NT2/D1 (cell line): ENCODE measurements around the gene TFG.

Experiments used
- DNase-seq: peaks from one replicate; pipeline ENCODE4 v3.0.0-alpha.2; 2011; ENCODE audit warnings: low read depth, low spot score
- H3K27me3 ChIP-seq: 2 replicates; pipeline ENCODE4 v1.6.0; 2011; ENCODE audit warnings: mild to moderate bottlenecking; ENCODE audit not compliant: insufficient read length, insufficient read depth
- H3K36me3 ChIP-seq: 2 replicates; pipeline ENCODE4 v1.6.1; 2011; ENCODE audit warnings: mild to moderate bottlenecking, low read length, mixed read lengths; ENCODE audit not compliant: insufficient read depth, insufficient read length
- H3K4me1 ChIP-seq: 2 replicates; pipeline ENCODE4 v1.5.1; 2011; ENCODE audit not compliant: insufficient read depth, insufficient read length
- H3K4me3 ChIP-seq: 2 replicates; pipeline ENCODE4 v1.5.1; 2011; ENCODE audit warnings: low read depth; ENCODE audit not compliant: insufficient read length
- H3K9ac ChIP-seq: 2 replicates; pipeline ENCODE4 v1.6.0; 2011; ENCODE audit warnings: low read depth; ENCODE audit not compliant: insufficient read length
- H3K9me3 ChIP-seq: 2 replicates; pipeline ENCODE4 v1.5.1; 2011; ENCODE audit warnings: mild to moderate bottlenecking, low read length; ENCODE audit not compliant: insufficient read depth
- SUZ12 ChIP-seq: IDR thresholded peaks from 2 replicates; pipeline ENCODE4 v1.6.1; 2011; ENCODE audit not compliant: insufficient read length, insufficient read depth; ENCODE audit errors: extremely low read depth
- YY1 ChIP-seq: IDR thresholded peaks from 2 replicates; pipeline ENCODE4 v1.6.1; 2011; ENCODE audit not compliant: insufficient read length, insufficient read depth
- ZNF274 ChIP-seq: IDR thresholded peaks from 2 replicates; pipeline ENCODE4 v1.6.1; 2011; ENCODE audit warnings: mild to moderate bottlenecking, low read depth, low read length

Gene TFG

DNA sequence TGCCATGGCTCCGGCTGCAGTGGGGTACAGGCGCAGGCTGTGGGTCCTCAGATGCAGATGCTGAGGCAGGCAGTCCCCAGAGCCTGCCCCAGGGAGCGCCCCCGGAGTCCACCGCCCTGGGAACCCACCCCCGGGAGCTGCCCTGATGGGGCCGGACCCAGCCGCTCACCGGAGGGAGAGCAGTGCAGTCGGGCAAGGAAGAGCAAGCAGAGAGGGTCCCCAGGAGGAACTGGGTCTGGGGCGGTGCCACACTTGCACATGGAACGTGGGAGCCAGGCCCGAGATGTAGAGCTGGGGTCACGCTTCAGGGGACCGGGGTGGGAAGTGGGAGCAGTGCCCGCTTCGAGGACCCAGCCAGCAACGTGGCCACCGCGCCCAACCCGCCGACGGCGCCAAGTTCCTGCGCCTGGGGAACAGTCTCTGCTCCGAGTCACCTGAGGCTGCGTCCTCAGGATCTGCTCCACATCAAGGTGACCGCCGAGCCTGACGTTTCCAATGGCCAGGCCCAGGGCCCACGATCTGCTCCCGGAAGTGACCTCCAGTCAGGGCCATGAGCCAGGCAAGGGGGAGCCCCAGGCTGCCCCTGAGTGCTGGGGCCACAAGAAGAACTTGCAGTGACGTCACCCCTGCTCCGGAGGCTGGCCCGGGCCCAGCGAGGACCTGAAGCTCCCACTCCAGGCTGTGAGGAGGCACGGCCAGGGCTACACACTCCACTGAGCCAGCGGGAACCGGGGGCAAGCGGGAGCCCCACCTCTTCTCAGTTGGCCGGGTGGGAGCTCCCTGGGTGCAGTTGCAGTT lies 27.0 kb upstream of the TFG start:
- no peak for DNase-seq
- Histone ChIP-seq H3K4me1 (peaks cover 2% of the 10 kb centered on the region), H3K9ac (no peak overlapping the region), H3K27me3 (no peaks in the 10 kb centered on the region), H3K9me3 (no peaks in the 10 kb centered on the region; the same call in 1 of the 2 replicates), H3K4me3 (no peak overlapping the region), H3K36me3 (no peaks in the 10 kb centered on the region)
- TF ChIP-seq ZNF274 (no peak), SUZ12 (no peak)

DNA sequence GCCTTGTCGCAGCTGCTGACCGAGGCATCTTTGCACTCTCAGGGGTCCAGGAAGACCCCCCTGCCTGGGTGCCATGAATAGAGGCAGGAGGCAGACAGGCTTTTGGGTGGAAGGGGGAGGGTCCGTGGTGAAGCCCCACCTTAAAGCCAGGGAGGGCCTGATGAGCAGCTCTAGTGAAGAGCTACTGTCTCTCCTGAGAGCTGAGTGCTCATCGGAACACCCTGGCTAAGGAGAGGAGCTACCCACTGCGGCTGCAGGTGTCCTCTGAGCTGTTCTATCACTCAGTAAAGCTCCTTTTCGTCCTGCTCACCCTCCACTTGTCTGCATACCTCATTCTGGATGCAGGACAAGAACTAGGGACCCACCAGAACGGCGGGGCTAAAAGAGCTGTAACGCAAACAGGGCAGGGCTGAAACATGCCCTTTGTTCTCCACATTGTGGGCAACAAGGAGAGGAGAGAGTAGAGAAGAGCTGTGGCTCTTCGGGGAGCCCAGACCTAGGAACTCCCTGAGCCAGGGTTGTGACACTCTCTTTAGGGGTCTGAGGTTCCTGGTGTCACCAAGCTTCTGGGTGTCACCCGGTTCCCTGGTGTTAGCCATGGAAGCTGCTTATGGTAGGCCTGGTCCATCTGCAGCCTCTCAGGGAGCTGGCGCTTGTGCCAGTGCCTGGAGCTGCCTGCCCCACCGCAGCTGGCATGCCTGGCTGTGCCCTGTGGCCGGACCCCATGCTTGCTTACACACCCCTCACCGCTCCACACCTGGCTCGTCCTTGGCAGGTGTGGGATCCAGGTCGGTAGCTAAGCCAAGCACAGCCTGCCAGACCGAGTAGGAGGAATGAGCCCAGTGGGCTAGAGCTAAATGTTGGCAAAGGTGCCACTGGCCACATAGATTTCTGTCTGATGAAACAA lies 26.2 kb upstream of the TFG start:
- TF ChIP-seq ZNF274, result no peak
- no peak for TF ChIP-seq SUZ12
- TF ChIP-seq YY1, result no peak
- H3K27me3 ChIP-seq, result no peaks in the 10 kb centered on the region
- no peak for DNase-seq
- H3K9me3 ChIP-seq, result no peaks in the 10 kb centered on the region
- H3K4me1 ChIP-seq, result peaks cover 2% of the 10 kb centered on the region
- H3K36me3 ChIP-seq, result no peaks in the 10 kb centered on the region
- H3K4me3 ChIP-seq, result no peak overlapping the region
- no peak overlapping the region for H3K9ac ChIP-seq

DNA sequence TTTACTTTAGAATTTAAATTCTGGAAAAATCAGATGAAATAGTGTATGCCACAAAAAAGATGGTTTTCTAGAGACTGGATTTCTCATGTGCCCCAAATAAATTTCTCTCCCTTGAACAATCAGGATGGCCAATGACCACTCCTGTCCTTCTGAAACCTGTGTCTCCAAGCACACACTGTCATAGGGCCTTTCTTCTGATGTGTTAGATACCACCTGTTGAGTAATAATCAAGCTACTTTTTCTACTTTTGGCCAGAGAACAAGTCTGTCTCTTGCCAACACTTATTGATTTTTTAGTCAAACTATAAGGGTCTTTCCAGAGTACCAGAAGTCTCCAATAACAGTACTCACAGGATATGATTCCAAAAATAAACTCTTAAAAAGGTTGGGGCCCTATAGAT lies 16.1 kb upstream of the TFG start:
- TF ChIP-seq YY1, result no peak
- TF ChIP-seq SUZ12, result no peak
- no peak for TF ChIP-seq ZNF274
- H3K4me1 ChIP-seq, result no peaks in the 10 kb centered on the region

GRCh38 chr3:100695696-100696095 lies 13.6 kb upstream of the TFG start:
- H3K4me3 ChIP-seq, result no peak overlapping the region
- H3K9ac ChIP-seq, result no peak overlapping the region
- H3K9me3 ChIP-seq, result no peaks in the 10 kb centered on the region
- no peak for DNase-seq
- H3K27me3 ChIP-seq, result no peaks in the 10 kb centered on the region
- no peaks in the 10 kb centered on the region for H3K36me3 ChIP-seq
- no peaks in the 10 kb centered on the region for H3K4me1 ChIP-seq
- no peak for TF ChIP-seq YY1
- TF ChIP-seq SUZ12, result no peak
- no peak for TF ChIP-seq ZNF274

More for the DNA sequence above, 16.1 kb upstream of the TFG start:
- no peak overlapping the region for H3K4me3 ChIP-seq
- no peaks in the 10 kb centered on the region for H3K9me3 ChIP-seq
- H3K9ac ChIP-seq, result no peak overlapping the region
- H3K27me3 ChIP-seq, result no peaks in the 10 kb centered on the region
- H3K36me3 ChIP-seq, result no peaks in the 10 kb centered on the region
- DNase-seq, result no peak

- no peaks in the 10 kb centered on the region for H3K9me3 ChIP-seq
- H3K9ac ChIP-seq, result no peak overlapping the region
- no peak for DNase-seq
- TF ChIP-seq YY1, result no peak
- TF ChIP-seq ZNF274, result no peak
- TF ChIP-seq SUZ12, result no peak
- H3K4me3 ChIP-seq, result no peak overlapping the region
- no peaks in the 10 kb centered on the region for H3K27me3 ChIP-seq
- H3K4me1 ChIP-seq, result no peaks in the 10 kb centered on the region
- H3K36me3 ChIP-seq, result no peaks in the 10 kb centered on the region
Measured at GRCh38 chr3:100696161-100696560, 13.1 kb upstream of the TFG start.

DNA sequence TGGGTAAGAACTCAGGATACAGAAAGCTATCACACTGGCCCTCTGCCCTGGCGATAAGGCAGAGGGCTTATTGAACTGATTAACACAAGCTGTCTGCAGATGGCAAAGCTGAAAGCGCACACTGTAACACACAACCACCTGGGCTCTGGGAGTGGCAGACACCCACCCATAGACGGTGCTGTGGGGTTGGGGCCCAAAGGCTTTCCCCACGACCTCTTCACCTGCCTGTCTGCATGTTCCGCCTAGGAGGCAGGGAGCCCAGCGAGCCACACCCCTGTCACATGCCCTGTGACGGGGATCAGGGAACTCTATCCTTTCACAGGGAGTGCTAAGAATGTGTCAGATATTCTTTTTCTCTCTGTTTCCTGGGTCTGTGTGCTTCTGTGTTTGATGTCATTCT lies 12.1 kb upstream of the TFG start:
- H3K4me1 ChIP-seq, result no peaks in the 10 kb centered on the region
- TF ChIP-seq SUZ12 (no peak), YY1 (no peak), ZNF274 (no peak)
- no peak for DNase-seq
- H3K9me3 ChIP-seq, result no peaks in the 10 kb centered on the region
- no peak overlapping the region for H3K4me3 ChIP-seq
- no peaks in the 10 kb centered on the region for H3K27me3 ChIP-seq
- no peaks in the 10 kb centered on the region for H3K36me3 ChIP-seq
- H3K9ac ChIP-seq, result no peak overlapping the region

DNA sequence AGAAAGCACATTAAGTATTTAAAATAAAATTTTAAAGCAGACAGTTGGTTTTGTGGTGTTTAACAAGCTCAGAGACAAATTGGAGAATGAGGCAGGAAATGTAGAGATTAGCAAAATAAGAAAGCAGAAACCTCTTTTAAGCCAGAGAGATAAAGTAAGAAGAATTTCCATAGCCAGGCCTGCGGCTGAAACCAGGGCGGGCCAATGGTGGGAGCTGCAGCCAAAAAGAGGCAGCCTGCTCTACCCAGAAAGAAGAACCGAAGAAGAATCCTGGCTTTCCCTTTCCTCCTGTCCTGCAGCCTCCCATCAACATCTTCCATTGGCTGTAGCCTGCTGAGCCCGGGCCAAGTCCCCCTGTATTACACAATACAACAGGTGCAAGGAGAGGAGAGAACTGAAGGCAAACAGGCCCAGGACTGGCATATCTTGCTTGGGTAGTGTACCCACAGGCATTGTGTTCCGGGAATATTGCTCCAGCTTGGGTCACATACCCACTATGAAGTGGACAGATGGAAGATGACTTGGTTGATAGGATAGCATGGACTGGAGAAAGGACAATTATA lies 11.5 kb upstream of the TFG start:
- no peaks in the 10 kb centered on the region for H3K27me3 ChIP-seq
- H3K9ac ChIP-seq, result no peak overlapping the region
- H3K36me3 ChIP-seq, result no peaks in the 10 kb centered on the region
- H3K4me3 ChIP-seq, result no peak overlapping the region
- H3K9me3 ChIP-seq, result no peaks in the 10 kb centered on the region
- TF ChIP-seq SUZ12 (no peak), YY1 (no peak), ZNF274 (no peak)
- H3K4me1 ChIP-seq, result no peaks in the 10 kb centered on the region
- DNase-seq, result no peak
